Cardiac fibroblast (primary cell): ENCODE results near the gene FIGN.

Experiments used
- DNase-seq, 2 donors: peaks; one replicate each; pipeline versions ENCODE4 v3.0.0 to v3.0.0-alpha.2; 2010; ENCODE audit warnings: low read depth in 2 of 2
- H3K4me3 ChIP-seq, 2 donors: replicated peaks in 1 of 2; 1 replicate in 1 of 2; 2 replicates in 1 of 2; pipeline ENCODE4 v1.5.1; 2011; ENCODE audit warnings: low read depth in 2 of 2, low read length in 2 of 2, mild to moderate bottlenecking in 2 of 2, moderate library complexity in 1 of 2
- CTCF ChIP-seq: IDR thresholded peaks from one replicate; pipeline ENCODE4 v1.5.1; 2011; ENCODE audit warnings: low read depth, mild to moderate bottlenecking, low read length, inconsistent platforms

Gene FIGN

DNA sequence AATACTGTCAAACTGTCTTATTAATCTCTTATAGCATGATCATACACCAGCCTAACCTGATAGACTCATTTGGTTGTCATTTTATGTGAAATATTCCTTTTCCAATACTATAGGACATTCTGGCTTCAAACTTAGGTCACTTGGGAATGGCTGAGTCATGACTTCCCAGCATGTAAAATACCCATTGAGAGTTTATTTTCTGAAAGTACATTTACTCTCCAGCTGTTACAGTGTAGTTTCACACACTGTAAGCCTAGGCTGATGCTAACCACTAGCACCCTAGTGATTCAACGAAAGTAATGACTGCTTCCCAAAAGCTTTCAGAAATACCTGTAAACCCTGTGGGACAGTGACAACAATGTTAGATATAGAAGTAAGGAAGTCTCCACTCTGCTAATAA, 93.8 kb downstream of the FIGN start:
- peak; percentile 28 to 72 for DNase-seq
- no peak for TF ChIP-seq CTCF
- H3K4me3 ChIP-seq: no peak overlapping the region

DNA sequence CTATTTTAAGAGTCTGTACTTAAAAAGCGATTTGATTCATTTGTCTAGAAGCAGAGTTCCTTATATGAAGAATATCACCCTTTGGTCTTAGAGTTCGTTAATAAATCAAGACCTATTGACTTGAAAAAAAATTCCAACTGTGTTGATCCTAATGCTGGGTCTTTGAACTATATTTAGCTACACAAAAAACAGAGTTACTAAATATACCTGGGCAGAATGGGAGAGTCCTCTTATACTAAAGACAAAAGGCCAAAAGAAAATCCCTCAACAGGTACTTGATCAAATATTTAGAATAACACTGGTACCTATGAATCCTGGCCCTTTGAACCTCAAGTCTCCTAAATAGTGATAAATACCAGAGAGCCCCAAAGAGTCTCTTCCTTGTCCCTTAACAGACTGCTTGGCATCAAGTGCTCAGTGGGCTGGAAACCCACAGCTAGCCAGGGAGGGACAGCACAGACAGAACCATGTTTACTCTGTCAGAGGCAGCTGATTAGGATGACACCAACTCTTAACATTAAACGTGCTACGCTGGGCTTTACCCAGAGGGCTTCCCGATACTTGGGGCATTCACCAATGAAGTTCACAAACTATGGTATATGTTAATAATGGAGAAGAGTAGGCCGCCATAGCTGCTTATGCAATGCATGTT, 95.1 kb downstream of the FIGN start:
- no peak for TF ChIP-seq CTCF
- H3K4me3 ChIP-seq: no peak overlapping the region
- no peak for DNase-seq

GRCh38 chr2:163637871-163638270, 97.9 kb downstream of the FIGN start:
- no peak overlapping the region for H3K4me3 ChIP-seq
- DNase-seq: no peak
- no peak for TF ChIP-seq CTCF

GRCh38 chr2:163633291-163633690, 102.5 kb downstream of the FIGN start:
- H3K4me3 ChIP-seq: no peak overlapping the region
- no peak for TF ChIP-seq CTCF
- DNase-seq: no peak

DNA sequence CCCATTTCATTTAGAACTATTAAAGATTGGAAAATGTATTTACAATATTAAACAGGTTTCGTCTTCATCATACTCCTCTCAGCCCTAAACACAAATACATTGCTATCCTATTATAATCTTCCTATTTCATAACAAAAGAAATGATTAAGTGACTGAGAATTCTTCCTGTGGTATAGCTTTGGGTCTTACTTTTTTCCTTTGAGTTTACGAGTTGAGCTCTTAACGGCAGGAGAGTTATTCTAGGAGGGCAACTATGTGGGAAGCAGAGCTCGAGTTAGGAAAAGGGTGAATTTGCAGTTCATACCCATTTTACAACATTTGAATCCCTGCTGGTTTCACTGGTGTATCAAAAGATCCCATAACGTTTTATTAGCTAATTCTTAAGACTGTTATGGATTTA, 105.0 kb downstream of the FIGN start:
- DNase-seq: peak in 1 of 2 donors; percentile 61
- TF ChIP-seq CTCF: no peak
- H3K4me3 ChIP-seq: no peak overlapping the region

GRCh38 chr2:163626639-163627109, 109.1 kb downstream of the FIGN start:
- no peak overlapping the region for H3K4me3 ChIP-seq
- no peak for TF ChIP-seq CTCF
- DNase-seq: peak in 1 of 2 donors; percentile 59

- TF ChIP-seq CTCF: no peak
- DNase-seq: no peak
- H3K4me3 ChIP-seq: no peak overlapping the region
Measured at GRCh38 chr2:163626208-163626607, 109.6 kb downstream of the FIGN start.
